Keratinocyte (primary cell): ENCODE measurements around the gene DHX35. TPM values are rescaled to one million over a fixed set of nuclear protein-coding genes. Genes with fewer than 3 reads are reported as not detected.

Experiments
- DNase-seq: peaks from one replicate; pipeline ENCODE4 v3.0.0-alpha.2; 2011; ENCODE audit warnings: low read depth, missing footprints, low spot score
- FAIRE-seq: peaks from 2 replicates; lab custom pipeline; 2011; peaks lifted over from hg19 to GRCh38; lab: Jason Lieb, UNC
- H2AFZ ChIP-seq: 2 replicates; pipeline ENCODE4 v1.6.0; 2012; ENCODE audit warnings: low read length, control low read depth, inconsistent platforms; ENCODE audit not compliant: control insufficient read depth
- H3K27ac ChIP-seq: 2 replicates; pipeline ENCODE4 v1.5.1; 2011; ENCODE audit warnings: low read length; ENCODE audit not compliant: control insufficient read depth, insufficient read depth
- H3K27me3 ChIP-seq: 3 replicates; pipeline ENCODE4 v1.6.0; 2011; ENCODE audit warnings: low read length; ENCODE audit not compliant: control insufficient read depth, insufficient read depth; ENCODE audit errors: extremely low read depth
- H3K36me3 ChIP-seq, 2 experiments: 2 replicates in 1 of 2; 3 replicates in 1 of 2; pipeline ENCODE4 v1.5.1; 2011; ENCODE audit warnings: low read length in 2 of 2, mild to moderate bottlenecking in 1 of 2; ENCODE audit not compliant: control insufficient read depth in 2 of 2, insufficient read depth in 2 of 2; ENCODE audit errors: extremely low read depth in 1 of 2
- H3K4me1 ChIP-seq: 3 replicates; pipeline ENCODE4 v1.5.1; 2011; ENCODE audit warnings: low read length; ENCODE audit not compliant: control insufficient read depth, insufficient read depth; ENCODE audit errors: extremely low read depth
- H3K4me2 ChIP-seq: 3 replicates; pipeline ENCODE4 v1.6.0; 2011; ENCODE audit warnings: low read depth, low read length; ENCODE audit not compliant: control insufficient read depth, insufficient read depth; ENCODE audit errors: extremely low read depth
- H3K4me3 ChIP-seq, 3 experiments: fragments of 200-600 bp in 1 of 3; sonication (generic) in 1 of 3; 2 replicates in 2 of 3; 3 replicates in 1 of 3; pipeline ENCODE4 v1.5.1; 2011 to 2016; ENCODE audit warnings: low read length in 3 of 3, mild to moderate bottlenecking in 3 of 3, control low read depth in 2 of 3, inconsistent platforms in 1 of 3, low read depth in 1 of 3, mixed read lengths in 1 of 3, mixed run types in 1 of 3, moderate library complexity in 1 of 3; ENCODE audit not compliant: control insufficient read depth in 2 of 3, insufficient read depth in 2 of 3; ENCODE audit errors: extremely low read depth in 1 of 3
- H3K79me2 ChIP-seq: 2 replicates; pipeline ENCODE4 v1.6.0; 2012; ENCODE audit warnings: low read length; ENCODE audit not compliant: control insufficient read depth, insufficient read depth
- H3K9ac ChIP-seq: 3 replicates; pipeline ENCODE4 v1.6.0; 2011; ENCODE audit warnings: low read length; ENCODE audit not compliant: control insufficient read depth, insufficient read depth; ENCODE audit errors: extremely low read depth
- H3K9me1 ChIP-seq: 3 replicates; pipeline ENCODE4 v1.6.0; 2011; ENCODE audit warnings: low read length; ENCODE audit not compliant: control insufficient read depth, insufficient read depth; ENCODE audit errors: extremely low read depth
- H3K9me3 ChIP-seq: 2 replicates; pipeline ENCODE4 v1.5.1; 2012; ENCODE audit warnings: low read depth, low read length; ENCODE audit not compliant: control insufficient read depth
- H4K20me1 ChIP-seq: 3 replicates; pipeline ENCODE4 v1.6.0; 2011; ENCODE audit warnings: low read length; ENCODE audit not compliant: control insufficient read depth, insufficient read depth; ENCODE audit errors: extremely low read depth
- EZH2 ChIP-seq: IDR thresholded peaks from one replicate; pipeline ENCODE4 v1.6.1; 2012; ENCODE audit warnings: inconsistent platforms, mild to moderate bottlenecking, low read length, moderate library complexity
- dilution Hi-C: fragments of 300-500 bp; cut with MboI; formaldehyde crosslinking; loops from one replicate; pipeline ENCODE4 v1.7.0; 2020; ENCODE audit warnings: low sequenced_read_pairs; ENCODE audit not compliant: extremely low pct_ligation_motif_present
- polyA plus RNA-seq, 5 experiments: library from polyadenylated mRNA; depleted of rRNA in 3 of 5; stranded (reverse) in 3 of 5; stranded (forward) in 1 of 5; unstranded in 1 of 5; fragments of >200 nt; gene quantifications; 1 replicate in 1 of 5; 2 replicates in 3 of 5; 3 replicates in 1 of 5; pipeline versions ENCODE4 v1.2.1 to v1.2.3, GENCODE V29; 2011 to 2012; ENCODE audit warnings: missing spikeins in 2 of 5, low read depth in 1 of 5, low replicate concordance in 1 of 5
- TF ChIP-seq, protein P1 (sequence below), 3 experiments: IDR thresholded peaks in 1 of 3; conservative IDR thresholded peaks in 1 of 3; optimal IDR thresholded peaks in 1 of 3; 2 replicates in 2 of 3; 3 replicates in 1 of 3; pipeline versions ENCODE3 to v1.5.1; 2011; ENCODE audit warnings: low read length in 3 of 3, mild to moderate bottlenecking in 3 of 3, moderate library complexity in 2 of 3, control low read depth in 1 of 3, inconsistent platforms in 1 of 3; ENCODE audit not compliant: insufficient read depth in 2 of 3; ENCODE audit errors: extremely low read depth in 1 of 3

Gene DHX35
- polyA plus RNA-seq, 1 donor (not counting 4 experiments of a cell fraction or from before 2014, with no cell fraction given), result 9.8 TPM

DNA sequence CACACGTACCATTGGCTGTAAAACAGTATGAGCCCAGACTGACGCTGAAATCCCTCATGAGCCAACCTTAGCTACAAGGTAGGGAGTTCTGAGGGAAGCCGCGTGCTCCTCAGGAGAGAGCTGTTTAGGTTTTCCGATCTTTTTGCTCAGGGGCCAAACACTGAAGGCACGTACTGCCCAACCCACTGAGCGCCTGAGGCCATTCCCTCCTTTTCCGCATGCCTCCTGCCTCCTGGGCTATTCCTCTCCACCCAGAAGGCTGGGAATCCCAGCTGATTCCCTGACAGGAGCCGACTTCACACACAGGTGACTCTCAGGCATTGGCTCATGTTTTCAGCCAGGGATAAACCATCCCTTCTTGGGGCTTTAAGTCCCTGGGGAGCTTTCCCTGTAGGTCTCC, 41.3 kb upstream of the DHX35 start:
- Histone ChIP-seq H3K79me2 (no peaks in the 10 kb centered on the region), H3K9ac (no peak overlapping the region), H2AFZ (no peak overlapping the region), H3K9me3 (no peaks in the 10 kb centered on the region), H4K20me1 (no peaks in the 10 kb centered on the region), H3K27ac (no peak overlapping the region), H3K4me3 (no peak overlapping the region), H3K4me2 (no peak overlapping the region), H3K9me1 (no peaks in the 10 kb centered on the region), H3K4me1 (no peaks in the 10 kb centered on the region), H3K36me3 (no peaks in the 10 kb centered on the region), H3K27me3 (peaks cover 17% of the 10 kb centered on the region)
- no peak for DNase-seq
- dilution Hi-C loops, result no loop called here
- no peak for FAIRE-seq
- no peak for TF ChIP-seq EZH2
- TF ChIP-seq, protein P1, sequence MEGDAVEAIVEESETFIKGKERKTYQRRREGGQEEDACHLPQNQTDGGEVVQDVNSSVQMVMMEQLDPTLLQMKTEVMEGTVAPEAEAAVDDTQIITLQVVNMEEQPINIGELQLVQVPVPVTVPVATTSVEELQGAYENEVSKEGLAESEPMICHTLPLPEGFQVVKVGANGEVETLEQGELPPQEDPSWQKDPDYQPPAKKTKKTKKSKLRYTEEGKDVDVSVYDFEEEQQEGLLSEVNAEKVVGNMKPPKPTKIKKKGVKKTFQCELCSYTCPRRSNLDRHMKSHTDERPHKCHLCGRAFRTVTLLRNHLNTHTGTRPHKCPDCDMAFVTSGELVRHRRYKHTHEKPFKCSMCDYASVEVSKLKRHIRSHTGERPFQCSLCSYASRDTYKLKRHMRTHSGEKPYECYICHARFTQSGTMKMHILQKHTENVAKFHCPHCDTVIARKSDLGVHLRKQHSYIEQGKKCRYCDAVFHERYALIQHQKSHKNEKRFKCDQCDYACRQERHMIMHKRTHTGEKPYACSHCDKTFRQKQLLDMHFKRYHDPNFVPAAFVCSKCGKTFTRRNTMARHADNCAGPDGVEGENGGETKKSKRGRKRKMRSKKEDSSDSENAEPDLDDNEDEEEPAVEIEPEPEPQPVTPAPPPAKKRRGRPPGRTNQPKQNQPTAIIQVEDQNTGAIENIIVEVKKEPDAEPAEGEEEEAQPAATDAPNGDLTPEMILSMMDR (optimal IDR thresholded peaks at IDR 0.05 in 1 of 3, IDR thresholded peaks at IDR 0.05 in 1 of 3, conservative IDR thresholded peaks at IDR 0.05 in 1 of 3; ENCODE audit: extremely low read depth in 1 of 3, insufficient read depth in 2 of 3, low read length in 3 of 3), result no peak

DNA sequence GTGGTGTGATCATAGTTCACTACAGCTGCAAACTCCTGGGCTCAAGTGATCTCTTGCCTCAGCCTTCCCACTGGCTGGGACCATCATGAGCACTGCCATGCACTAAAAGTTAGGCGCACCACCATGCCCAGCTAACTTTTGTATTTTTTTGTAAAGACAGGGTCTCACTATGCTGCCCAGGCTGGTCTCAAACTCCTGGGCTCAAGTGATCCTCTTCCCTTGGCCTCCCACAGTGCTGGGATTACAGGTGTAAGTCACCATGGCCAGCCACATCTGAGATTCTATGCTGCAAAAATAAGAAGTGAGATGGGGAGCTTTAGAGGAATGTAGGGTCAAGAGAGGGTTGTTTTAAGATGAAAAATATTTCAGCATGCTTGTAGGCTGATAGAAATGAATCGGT, 37.4 kb upstream of the DHX35 start:
- dilution Hi-C loops, result no loop called here

More for the DNA sequence above, 37.4 kb upstream of the DHX35 start:
- DNase-seq (no peak), FAIRE-seq (no peak)
- Histone ChIP-seq H4K20me1 (no peaks in the 10 kb centered on the region), H3K4me1 (peaks cover 20% of the 10 kb centered on the region), H3K79me2 (peaks cover 30% of the 10 kb centered on the region), H3K9me3 (no peaks in the 10 kb centered on the region), H3K27ac (no peak overlapping the region), H3K36me3 (no peaks in the 10 kb centered on the region), H3K27me3 (peaks cover 11% of the 10 kb centered on the region), H3K4me3 (no peak overlapping the region), H2AFZ (no peak overlapping the region), H3K9me1 (no peaks in the 10 kb centered on the region), H3K4me2 (no peak overlapping the region), H3K9ac (no peak overlapping the region)
- TF ChIP-seq, protein P1 (optimal IDR thresholded peaks at IDR 0.05 in 1 of 3, IDR thresholded peaks at IDR 0.05 in 1 of 3, conservative IDR thresholded peaks at IDR 0.05 in 1 of 3; ENCODE audit: extremely low read depth in 1 of 3, insufficient read depth in 2 of 3, low read length in 3 of 3), result no peak
- TF ChIP-seq EZH2, result no peak
